Ramos (cell line): ENCODE measurements around the gene CD6.

Experiments used
- in situ Hi-C: fragments of 300-500 bp; cut with MboI; formaldehyde crosslinking; loops from one replicate; pipeline ENCODE4 v1.14.3; 2022; ENCODE audit warnings: low sequenced_read_pairs; ENCODE audit not compliant: unreplicated experiment

CD6 gene

GRCh38 chr11:61023966-61024295, 52.5 kb downstream of the CD6 start:
- in situ Hi-C loops = no loop called here

- in situ Hi-C loops = no loop called here
These were observed 53.7 kb downstream of the CD6 start for GRCh38 chr11:61024938-61025820.

GRCh38 chr11:61025821-61026120, 54.3 kb downstream of the CD6 start:
- in situ Hi-C loops = no loop called here

- in situ Hi-C loops = no loop called here
These were observed 54.9 kb downstream of the CD6 start for GRCh38 chr11:61026121-61027031.

- in situ Hi-C loops = no loop called here
These were observed 55.8 kb downstream of the CD6 start for GRCh38 chr11:61027141-61027840.

GRCh38 chr11:61028135-61028729, 56.8 kb downstream of the CD6 start:
- in situ Hi-C loops = no loop called here

- in situ Hi-C loops = no loop called here
These were observed 61.3 kb downstream of the CD6 start for GRCh38 chr11:61032824-61033223.

- in situ Hi-C loops = no loop called here
These were observed 61.9 kb downstream of the CD6 start for GRCh38 chr11:61033417-61033816.

- in situ Hi-C loops = no loop called here
These were observed 62.6 kb downstream of the CD6 start for GRCh38 chr11:61034111-61034510.

GRCh38 chr11:61034704-61035525, 63.4 kb downstream of the CD6 start:
- in situ Hi-C loops = no loop called here

- in situ Hi-C loops = no loop called here
These were observed 64.0 kb downstream of the CD6 start for GRCh38 chr11:61035526-61035835.

- in situ Hi-C loops = no loop called here
These were observed 66.1 kb downstream of the CD6 start for GRCh38 chr11:61037441-61038093.

GRCh38 chr11:61039916-61040315, 68.4 kb downstream of the CD6 start:
- in situ Hi-C loops = no loop called here

GRCh38 chr11:61041755-61042518, 70.5 kb downstream of the CD6 start:
- in situ Hi-C loops = no loop called here

GRCh38 chr11:61042537-61042936, 71.1 kb downstream of the CD6 start:
- in situ Hi-C loops = no loop called here

- in situ Hi-C loops = no loop called here
These were observed 71.6 kb downstream of the CD6 start for GRCh38 chr11:61042961-61043540.

- in situ Hi-C loops = no loop called here
These were observed 73.8 kb downstream of the CD6 start for GRCh38 chr11:61045271-61045670.

- in situ Hi-C loops = no loop called here
These were observed 75.4 kb downstream of the CD6 start for GRCh38 chr11:61046833-61047232.
